Measurements from ENCODE around the gene TMEM273. TPM values are rescaled to one million over a fixed set of nuclear protein-coding genes. Genes with fewer than 3 reads are reported as not detected.

The TMEM273 gene
- polyA plus RNA-seq, 1 of the 3 experiments (the other 2 are of a cell fraction): not detected

DNA sequence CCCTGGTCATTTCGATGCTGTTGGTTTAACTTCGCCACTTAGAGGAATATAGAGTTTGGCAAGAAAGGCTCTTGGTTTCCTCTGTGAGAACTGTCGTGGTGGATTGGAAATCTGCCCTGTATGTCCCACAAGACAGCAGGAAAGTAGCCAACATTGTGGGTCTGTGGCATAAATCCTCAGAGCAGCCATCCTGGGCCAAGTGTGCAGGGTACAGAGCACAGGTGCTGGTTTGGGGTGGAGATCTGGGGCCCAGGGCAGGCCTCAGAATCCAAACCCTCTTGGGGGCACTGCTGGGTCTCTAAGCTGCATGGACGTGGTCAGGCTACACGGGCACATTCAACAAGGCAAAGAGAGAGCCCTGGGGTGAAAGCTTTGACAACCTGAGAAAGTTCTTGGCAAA is 39.2 kb upstream of the TMEM273 start:
- no peak overlapping the region for H3K9ac ChIP-seq
- H4K20me1 ChIP-seq (ENCODE audit: insufficient read depth): no peaks in the 10 kb centered on the region
- POLR2A ChIA-PET: no interaction called here
- no peak overlapping the region for H3K27ac ChIP-seq (ENCODE audit: low read depth in 2 of 2, low read length in 1 of 2)
- H3K36me3 ChIP-seq (replicated peaks in 1 of 2; ENCODE audit: control insufficient read depth in 1 of 2, insufficient read depth in 2 of 2, low read length in 1 of 2): no peaks in the 10 kb centered on the region
- TF ChIP-seq TEAD4 (IDR thresholded peaks at IDR 0.05; ENCODE audit: borderline replicate concordance, insufficient read depth) (no peak), MXI1 (IDR thresholded peaks at IDR 0.05; ENCODE audit: low read depth, low read length) (no peak), EP300 (IDR thresholded peaks at IDR 0.05; ENCODE audit: borderline replicate concordance in 1 of 2, low read depth in 1 of 2, low read length in 1 of 2) (no peak), GATA2 (CRISPR knock-in tag; IDR thresholded peaks at IDR 0.05) (no peak), YY1 (IDR thresholded peaks at IDR 0.05; ENCODE audit: low read depth) (no peak), GABPA (IDR thresholded peaks at IDR 0.05; ENCODE audit: low read depth) (no peak), RFX5 (IDR thresholded peaks at IDR 0.05; ENCODE audit: low read length) (no peak), TCF12 (IDR thresholded peaks at IDR 0.05) (no peak), NFIC (IDR thresholded peaks at IDR 0.05; ENCODE audit: borderline replicate concordance) (no peak), SMC3 (IDR thresholded peaks at IDR 0.05; ENCODE audit: low read depth, low read length) (no peak), FOSL2 (IDR thresholded peaks at IDR 0.05; ENCODE audit: borderline replicate concordance, low read depth) (no peak)
- TF ChIP-seq, protein P1, sequence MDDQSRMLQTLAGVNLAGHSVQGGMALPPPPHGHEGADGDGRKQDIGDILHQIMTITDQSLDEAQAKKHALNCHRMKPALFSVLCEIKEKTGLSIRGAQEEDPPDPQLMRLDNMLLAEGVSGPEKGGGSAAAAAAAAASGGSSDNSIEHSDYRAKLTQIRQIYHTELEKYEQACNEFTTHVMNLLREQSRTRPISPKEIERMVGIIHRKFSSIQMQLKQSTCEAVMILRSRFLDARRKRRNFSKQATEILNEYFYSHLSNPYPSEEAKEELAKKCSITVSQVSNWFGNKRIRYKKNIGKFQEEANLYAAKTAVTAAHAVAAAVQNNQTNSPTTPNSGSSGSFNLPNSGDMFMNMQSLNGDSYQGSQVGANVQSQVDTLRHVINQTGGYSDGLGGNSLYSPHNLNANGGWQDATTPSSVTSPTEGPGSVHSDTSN (IDR thresholded peaks at IDR 0.05): no peak
- TF ChIP-seq, protein P2, sequence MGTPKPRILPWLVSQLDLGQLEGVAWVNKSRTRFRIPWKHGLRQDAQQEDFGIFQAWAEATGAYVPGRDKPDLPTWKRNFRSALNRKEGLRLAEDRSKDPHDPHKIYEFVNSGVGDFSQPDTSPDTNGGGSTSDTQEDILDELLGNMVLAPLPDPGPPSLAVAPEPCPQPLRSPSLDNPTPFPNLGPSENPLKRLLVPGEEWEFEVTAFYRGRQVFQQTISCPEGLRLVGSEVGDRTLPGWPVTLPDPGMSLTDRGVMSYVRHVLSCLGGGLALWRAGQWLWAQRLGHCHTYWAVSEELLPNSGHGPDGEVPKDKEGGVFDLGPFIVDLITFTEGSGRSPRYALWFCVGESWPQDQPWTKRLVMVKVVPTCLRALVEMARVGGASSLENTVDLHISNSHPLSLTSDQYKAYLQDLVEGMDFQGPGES (IDR thresholded peaks at IDR 0.05; ENCODE audit: low read depth, low read length): no peak
- TF ChIP-seq, protein P3, sequence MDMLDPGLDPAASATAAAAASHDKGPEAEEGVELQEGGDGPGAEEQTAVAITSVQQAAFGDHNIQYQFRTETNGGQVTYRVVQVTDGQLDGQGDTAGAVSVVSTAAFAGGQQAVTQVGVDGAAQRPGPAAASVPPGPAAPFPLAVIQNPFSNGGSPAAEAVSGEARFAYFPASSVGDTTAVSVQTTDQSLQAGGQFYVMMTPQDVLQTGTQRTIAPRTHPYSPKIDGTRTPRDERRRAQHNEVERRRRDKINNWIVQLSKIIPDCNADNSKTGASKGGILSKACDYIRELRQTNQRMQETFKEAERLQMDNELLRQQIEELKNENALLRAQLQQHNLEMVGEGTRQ (IDR thresholded peaks at IDR 0.05; ENCODE audit: borderline replicate concordance, low read depth, low read length): no peak
- TF ChIP-seq, protein P4, sequence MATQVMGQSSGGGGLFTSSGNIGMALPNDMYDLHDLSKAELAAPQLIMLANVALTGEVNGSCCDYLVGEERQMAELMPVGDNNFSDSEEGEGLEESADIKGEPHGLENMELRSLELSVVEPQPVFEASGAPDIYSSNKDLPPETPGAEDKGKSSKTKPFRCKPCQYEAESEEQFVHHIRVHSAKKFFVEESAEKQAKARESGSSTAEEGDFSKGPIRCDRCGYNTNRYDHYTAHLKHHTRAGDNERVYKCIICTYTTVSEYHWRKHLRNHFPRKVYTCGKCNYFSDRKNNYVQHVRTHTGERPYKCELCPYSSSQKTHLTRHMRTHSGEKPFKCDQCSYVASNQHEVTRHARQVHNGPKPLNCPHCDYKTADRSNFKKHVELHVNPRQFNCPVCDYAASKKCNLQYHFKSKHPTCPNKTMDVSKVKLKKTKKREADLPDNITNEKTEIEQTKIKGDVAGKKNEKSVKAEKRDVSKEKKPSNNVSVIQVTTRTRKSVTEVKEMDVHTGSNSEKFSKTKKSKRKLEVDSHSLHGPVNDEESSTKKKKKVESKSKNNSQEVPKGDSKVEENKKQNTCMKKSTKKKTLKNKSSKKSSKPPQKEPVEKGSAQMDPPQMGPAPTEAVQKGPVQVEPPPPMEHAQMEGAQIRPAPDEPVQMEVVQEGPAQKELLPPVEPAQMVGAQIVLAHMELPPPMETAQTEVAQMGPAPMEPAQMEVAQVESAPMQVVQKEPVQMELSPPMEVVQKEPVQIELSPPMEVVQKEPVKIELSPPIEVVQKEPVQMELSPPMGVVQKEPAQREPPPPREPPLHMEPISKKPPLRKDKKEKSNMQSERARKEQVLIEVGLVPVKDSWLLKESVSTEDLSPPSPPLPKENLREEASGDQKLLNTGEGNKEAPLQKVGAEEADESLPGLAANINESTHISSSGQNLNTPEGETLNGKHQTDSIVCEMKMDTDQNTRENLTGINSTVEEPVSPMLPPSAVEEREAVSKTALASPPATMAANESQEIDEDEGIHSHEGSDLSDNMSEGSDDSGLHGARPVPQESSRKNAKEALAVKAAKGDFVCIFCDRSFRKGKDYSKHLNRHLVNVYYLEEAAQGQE (IDR thresholded peaks at IDR 0.05; ENCODE audit: low read depth, low read length): no peak
- TF ChIP-seq, protein P5, sequence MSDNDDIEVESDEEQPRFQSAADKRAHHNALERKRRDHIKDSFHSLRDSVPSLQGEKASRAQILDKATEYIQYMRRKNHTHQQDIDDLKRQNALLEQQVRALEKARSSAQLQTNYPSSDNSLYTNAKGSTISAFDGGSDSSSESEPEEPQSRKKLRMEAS (IDR thresholded peaks at IDR 0.05; ENCODE audit: low read depth): no peak
- H3K4me1 ChIP-seq (ENCODE audit: control insufficient read depth in 1 of 2, insufficient read depth in 2 of 2, low read depth in 1 of 2, low read length in 1 of 2): no peaks in the 10 kb centered on the region
- no peaks in the 10 kb centered on the region for H3K9me3 ChIP-seq
- H2AFZ ChIP-seq (ENCODE audit: low read depth): no peak overlapping the region
- H3K9me2 ChIP-seq: no peaks in the 10 kb centered on the region
- DNase-seq: no peak
- WGBS (ENCODE audit: low lambda C conversion rate): 36% methylated on average over 3 of the region's 5 CpGs
- no peak overlapping the region for H3K4me2 ChIP-seq
- H3K27me3 ChIP-seq (ENCODE audit: insufficient read depth): no peaks in the 10 kb centered on the region
- H3K79me2 ChIP-seq (ENCODE audit: insufficient read depth): no peaks in the 10 kb centered on the region
- no peaks in the 10 kb centered on the region for H3F3A ChIP-seq (replicated peaks; ENCODE audit: insufficient read depth)
- H3K4me3 ChIP-seq (ENCODE audit: low read depth in 2 of 2, low read length in 1 of 2): no peak overlapping the region
- CTCF ChIA-PET: interaction anchor here (1.5 kb wide), 1 partner anchor 14 kb away, joined by 4 read pairs; no protein-coding TSS in a partner anchor

Measured in SK-N-SH (cell line).